Measurements from ENCODE around the gene MIDN. TPM values are rescaled to one million over a fixed set of nuclear protein-coding genes. Genes with fewer than 3 reads are reported as not detected.

MIDN gene
- total RNA-seq, 2 experiments from 2014 or later = 58.0 to 65.7 TPM

DNA sequence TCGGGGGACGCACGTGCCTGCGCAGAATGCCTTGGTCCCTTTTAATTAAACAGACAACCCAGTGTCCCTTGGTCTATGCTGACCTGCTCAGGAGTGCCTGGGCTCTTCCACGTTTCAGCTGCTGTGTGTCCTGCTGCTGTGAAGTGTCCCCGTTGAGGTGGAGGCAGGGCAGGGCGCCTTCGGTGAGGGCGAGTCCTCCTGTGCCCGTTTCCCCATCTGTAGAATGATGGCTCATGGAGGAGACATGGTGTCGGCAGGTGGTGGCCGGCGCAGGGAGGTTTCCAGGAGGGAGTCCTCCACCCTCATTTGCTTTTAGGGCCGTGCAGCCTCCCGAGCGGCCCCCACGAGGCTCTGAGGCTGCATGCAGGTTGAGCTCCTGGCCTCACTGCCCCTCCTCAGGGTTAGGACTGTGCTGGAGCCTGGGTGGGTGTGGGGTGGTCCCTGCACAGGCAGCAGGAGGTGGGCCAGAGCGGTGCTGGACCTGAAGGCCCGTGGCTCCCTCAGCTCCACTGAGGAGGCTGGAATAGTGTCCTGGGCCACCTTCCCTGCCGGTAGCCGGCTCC lies 34.0 kb upstream of the MIDN start:
- H3K36me3 Mint-ChIP-seq (ENCODE audit: low read depth) = peaks cover 19% of the 10 kb centered on the region
- no peaks in the 10 kb centered on the region for H3K27me3 Mint-ChIP-seq
- peak overlapping the region; percentile 65 for H3K4me3 Mint-ChIP-seq
- peaks cover 38% of the 10 kb centered on the region for H3K4me1 Mint-ChIP-seq
- ChIA-PET POLR2A (interaction anchor here (0.8 kb wide), 1 partner anchor 54 kb away, joined by 4 read pairs; the partner anchor contains the start of gene CIRBP), CTCF (interaction anchor here (0.6 to 2.9 kb wide), 8 partner anchors 9 to 805 kb away, joined by 3 to 11 read pairs (median 3); no protein-coding TSS in a partner anchor)
- no peaks in the 10 kb centered on the region for H3K9me3 Mint-ChIP-seq
- no peak for DNase-seq
- peak overlapping the region; percentile 96 for H3K27ac Mint-ChIP-seq

- ChIA-PET CTCF (interaction anchor here (0.8 to 2.9 kb wide), 8 partner anchors 8 to 84 kb away, joined by 3 to 11 read pairs (median 4); no protein-coding TSS in a partner anchor), POLR2A (no interaction called here)
- Mint-ChIP-seq H3K27me3 (no peaks in the 10 kb centered on the region), H3K27ac (peak overlapping the region; percentile 50), H3K4me1 (peaks cover 33% of the 10 kb centered on the region), H3K4me3 (no peak overlapping the region), H3K36me3 (ENCODE audit: low read depth) (peaks cover 13% of the 10 kb centered on the region), H3K9me3 (no peaks in the 10 kb centered on the region)
- DNase-seq = no peak
These were observed 33.3 kb upstream of the MIDN start for GRCh38 chr19:1214862-1215731.

GRCh38 chr19:1216756-1217155 lies 31.6 kb upstream of the MIDN start:
- no peaks in the 10 kb centered on the region for H3K9me3 Mint-ChIP-seq
- ChIA-PET CTCF (interaction anchor here (0.6 to 2.5 kb wide), 5 partner anchors 9 to 385 kb away, joined by 3 to 8 read pairs (median 5); no protein-coding TSS in a partner anchor), POLR2A (no interaction called here)
- peak overlapping the region; percentile 62 for H3K27ac Mint-ChIP-seq
- no peaks in the 10 kb centered on the region for H3K27me3 Mint-ChIP-seq
- peaks cover 22% of the 10 kb centered on the region for H3K4me1 Mint-ChIP-seq
- H3K36me3 Mint-ChIP-seq (ENCODE audit: low read depth) = peaks cover 11% of the 10 kb centered on the region
- H3K4me3 Mint-ChIP-seq = no peak overlapping the region
- no peak for DNase-seq

- peaks cover 10% of the 10 kb centered on the region for H3K36me3 Mint-ChIP-seq (ENCODE audit: low read depth)
- ChIA-PET POLR2A (no interaction called here), CTCF (interaction anchor here (0.6 to 2.5 kb wide), 4 partner anchors 8 to 386 kb away, joined by 3 to 8 read pairs (median 4); no protein-coding TSS in a partner anchor)
- no peaks in the 10 kb centered on the region for H3K27me3 Mint-ChIP-seq
- peak overlapping the region; percentile 46 for H3K27ac Mint-ChIP-seq
- no peaks in the 10 kb centered on the region for H3K9me3 Mint-ChIP-seq
- no peak overlapping the region for H3K4me3 Mint-ChIP-seq
- DNase-seq = no peak
- H3K4me1 Mint-ChIP-seq = peaks cover 21% of the 10 kb centered on the region
These were observed 31.0 kb upstream of the MIDN start for GRCh38 chr19:1217366-1217765.

DNA sequence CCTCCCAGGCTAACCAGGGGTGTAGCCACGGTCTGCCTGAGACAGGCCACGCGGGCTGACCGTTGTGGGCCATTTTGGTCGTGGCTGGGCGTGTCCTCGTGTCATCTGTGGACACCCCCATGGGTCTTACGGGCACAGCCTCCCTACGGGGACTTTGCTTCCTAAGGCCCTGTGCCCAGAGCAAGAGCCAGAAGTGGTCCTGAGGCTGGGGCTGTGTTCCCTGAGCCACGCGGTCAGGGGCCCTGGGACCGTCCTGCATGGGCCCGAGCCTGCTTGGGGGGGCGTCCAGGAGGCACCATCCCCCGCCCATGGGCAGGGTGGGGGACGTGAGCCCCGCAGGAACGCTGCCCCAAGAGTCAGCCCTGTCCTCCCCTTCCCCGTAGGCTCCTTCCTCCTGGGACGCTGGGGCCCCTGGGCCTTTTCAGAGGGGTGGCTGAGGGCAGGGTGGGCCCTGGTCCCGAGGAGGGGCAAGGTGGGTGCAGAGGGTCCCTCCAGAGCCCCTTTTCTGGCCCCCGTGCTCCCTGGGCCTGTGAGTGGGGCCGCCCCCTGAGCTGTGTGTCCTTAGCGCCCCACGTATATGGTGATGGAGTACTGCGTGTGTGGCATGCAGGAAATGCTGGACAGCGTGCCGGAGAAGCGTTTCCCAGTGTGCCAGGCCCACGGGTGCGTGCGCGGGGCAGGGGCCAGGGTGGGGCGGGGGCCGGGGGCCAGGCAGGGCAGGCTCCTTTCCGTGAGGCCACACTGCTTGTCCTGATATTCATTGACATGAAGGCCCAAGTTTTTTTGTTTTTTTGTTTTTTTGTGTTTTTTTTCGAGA lies 29.4 kb upstream of the MIDN start:
- Mint-ChIP-seq H3K4me3 (no peak overlapping the region), H3K27me3 (no peaks in the 10 kb centered on the region), H3K9me3 (no peaks in the 10 kb centered on the region), H3K27ac (no peak overlapping the region), H3K36me3 (ENCODE audit: low read depth) (peaks cover 3% of the 10 kb centered on the region), H3K4me1 (peaks cover 12% of the 10 kb centered on the region)
- no peak for DNase-seq
- ChIA-PET CTCF (interaction anchor here (2.5 kb wide), 1 partner anchor 22 kb away, joined by 8 read pairs; no protein-coding TSS in a partner anchor), POLR2A (no interaction called here)

DNA sequence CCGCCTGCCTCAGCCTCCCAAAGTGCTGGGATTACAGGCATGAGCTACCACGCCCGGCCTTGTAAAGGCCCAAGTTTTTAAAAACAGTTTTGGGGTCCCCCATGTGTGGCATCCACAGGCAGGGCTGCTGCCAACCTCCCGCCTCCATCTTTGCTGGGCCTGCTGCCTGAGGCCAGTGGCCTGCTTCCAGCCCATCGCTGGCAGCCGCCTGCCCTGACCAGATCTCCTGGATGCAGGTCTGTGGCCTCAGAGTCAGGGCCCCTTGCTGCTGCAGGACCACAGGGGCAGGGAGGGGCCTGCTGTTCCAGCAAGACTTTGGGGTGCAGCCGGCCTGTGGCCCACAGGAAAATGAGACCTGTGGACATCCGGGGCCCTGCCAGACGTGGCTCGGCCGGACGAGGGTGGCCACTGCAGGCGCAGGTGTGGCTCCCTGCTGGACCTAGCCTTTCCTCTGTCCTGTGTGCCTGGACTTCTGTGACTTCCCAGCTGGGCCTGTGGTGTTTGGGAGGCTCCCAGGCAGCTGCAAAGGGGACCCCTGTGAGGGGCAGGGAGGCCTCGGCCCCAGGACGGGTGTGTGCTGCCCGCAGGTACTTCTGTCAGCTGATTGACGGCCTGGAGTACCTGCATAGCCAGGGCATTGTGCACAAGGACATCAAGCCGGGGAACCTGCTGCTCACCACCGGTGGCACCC lies 28.5 kb upstream of the MIDN start:
- Mint-ChIP-seq H3K36me3 (ENCODE audit: low read depth) (peaks cover 3% of the 10 kb centered on the region), H3K27ac (no peak overlapping the region), H3K9me3 (no peaks in the 10 kb centered on the region), H3K4me1 (peaks cover 7% of the 10 kb centered on the region), H3K27me3 (no peaks in the 10 kb centered on the region), H3K4me3 (no peak overlapping the region)
- ChIA-PET CTCF (no interaction called here), POLR2A (no interaction called here)
- no peak for DNase-seq

DNA sequence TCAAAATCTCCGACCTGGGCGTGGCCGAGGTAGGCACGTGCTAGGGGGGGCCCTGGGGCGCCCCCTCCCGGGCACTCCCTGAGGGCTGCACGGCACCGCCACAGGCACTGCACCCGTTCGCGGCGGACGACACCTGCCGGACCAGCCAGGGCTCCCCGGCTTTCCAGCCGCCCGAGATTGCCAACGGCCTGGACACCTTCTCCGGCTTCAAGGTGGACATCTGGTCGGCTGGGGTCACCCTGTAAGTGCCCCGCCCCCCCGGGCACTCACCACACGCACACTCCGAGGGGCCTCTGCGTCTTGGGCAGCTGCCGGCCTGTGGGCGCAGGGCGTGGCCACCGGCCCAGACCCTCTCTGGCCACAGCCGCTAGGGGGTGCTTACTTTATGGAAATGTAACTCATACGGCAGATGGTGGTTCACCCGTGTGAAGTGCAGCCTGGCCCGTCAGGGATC lies 27.9 kb upstream of the MIDN start:
- ChIA-PET CTCF (interaction anchor here (1.2 to 2.7 kb wide), 2 partner anchors 16 to 24 kb away, joined by 3 to 11 read pairs; no protein-coding TSS in a partner anchor), POLR2A (no interaction called here)
- DNase-seq = no peak
- Mint-ChIP-seq H3K4me1 (peaks cover 7% of the 10 kb centered on the region), H3K4me3 (no peak overlapping the region), H3K9me3 (no peaks in the 10 kb centered on the region), H3K27ac (no peak overlapping the region), H3K27me3 (no peaks in the 10 kb centered on the region), H3K36me3 (ENCODE audit: low read depth) (peaks cover 3% of the 10 kb centered on the region)

- Mint-ChIP-seq H3K36me3 (ENCODE audit: low read depth) (peaks cover 3% of the 10 kb centered on the region), H3K27me3 (no peaks in the 10 kb centered on the region), H3K27ac (no peak overlapping the region), H3K9me3 (no peaks in the 10 kb centered on the region), H3K4me1 (peaks cover 5% of the 10 kb centered on the region), H3K4me3 (no peak overlapping the region)
- CTCF ChIA-PET = interaction anchor here (1.0 to 2.7 kb wide), 3 partner anchors 15 to 23 kb away, joined by 3 to 11 read pairs (median 3); no protein-coding TSS in a partner anchor
- POLR2A ChIA-PET = interaction anchor here (0.6 kb wide), 1 partner anchor 28 kb away, joined by 5 read pairs; no protein-coding TSS in a partner anchor
- DNase-seq = no peak
These were observed 27.1 kb upstream of the MIDN start for GRCh38 chr19:1220976-1221903.

DNA sequence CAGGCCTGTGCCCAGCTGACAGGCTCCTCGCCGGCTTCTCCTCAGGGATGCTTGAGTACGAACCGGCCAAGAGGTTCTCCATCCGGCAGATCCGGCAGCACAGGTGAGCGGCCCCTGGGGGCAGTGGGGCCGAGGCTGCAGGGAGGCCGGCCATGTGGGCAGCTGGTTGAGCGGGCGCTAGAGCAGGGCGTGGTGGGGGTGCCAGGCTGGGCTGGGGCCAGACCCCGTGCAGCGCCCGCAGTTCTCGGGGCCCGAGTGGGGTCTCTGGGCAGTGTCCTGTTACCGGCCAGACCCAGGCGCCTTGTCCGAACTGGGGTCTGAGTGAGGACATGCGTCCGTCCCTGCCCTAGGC lies 26.5 kb upstream of the MIDN start:
- ChIA-PET POLR2A (no interaction called here), CTCF (interaction anchor here (1.0 to 2.7 kb wide), 3 partner anchors 14 to 22 kb away, joined by 3 to 11 read pairs (median 3); no protein-coding TSS in a partner anchor)
- no peaks in the 10 kb centered on the region for H3K27me3 Mint-ChIP-seq

GRCh38 chr19:1222394-1222793 lies 26.0 kb upstream of the MIDN start:
- no peak for DNase-seq
- H3K4me3 Mint-ChIP-seq = no peak overlapping the region
- ChIA-PET CTCF (interaction anchor here (0.5 to 2.7 kb wide), 4 partner anchors 8 to 51 kb away, joined by 3 to 11 read pairs (median 6); no protein-coding TSS in a partner anchor), POLR2A (no interaction called here)
- no peak overlapping the region for H3K27ac Mint-ChIP-seq
- H3K27me3 Mint-ChIP-seq = no peaks in the 10 kb centered on the region
- no peaks in the 10 kb centered on the region for H3K9me3 Mint-ChIP-seq
- H3K4me1 Mint-ChIP-seq = peaks cover 3% of the 10 kb centered on the region
- H3K36me3 Mint-ChIP-seq (ENCODE audit: low read depth) = peaks cover 3% of the 10 kb centered on the region

More for the DNA sequence above, 26.5 kb upstream of the MIDN start:
- peaks cover 5% of the 10 kb centered on the region for H3K4me1 Mint-ChIP-seq
- no peak overlapping the region for H3K27ac Mint-ChIP-seq
- H3K9me3 Mint-ChIP-seq = no peaks in the 10 kb centered on the region
- H3K4me3 Mint-ChIP-seq = no peak overlapping the region
- no peak for DNase-seq
- peaks cover 3% of the 10 kb centered on the region for H3K36me3 Mint-ChIP-seq (ENCODE audit: low read depth)
